NCI-H345 treated with DMSO at 0.1 percent for 48 hours (cell line): ENCODE results near the gene TYMP.
"Not testable (repeated sequence)": the region's sequence is repeated elsewhere in the genome, so short reads cannot be mapped to it uniquely, and the experiment has no call there.

Source experiments
- DNase-seq: peaks from one replicate; lab custom pipeline; 2025; ENCODE audit not compliant: unreplicated experiment; lab: John Stamatoyannopoulos, UW

TYMP gene

GRCh38 chr22:50524676-50525103, 5.1 kb downstream of the TYMP start:
- DNase-seq = no peak

- DNase-seq = no peak
Measured at GRCh38 chr22:50523806-50524675, 5.8 kb downstream of the TYMP start.

GRCh38 chr22:50523458-50523805, 6.4 kb downstream of the TYMP start:
- DNase-seq = no peak

GRCh38 chr22:50522806-50523438, 6.9 kb downstream of the TYMP start:
- DNase-seq = no peak

GRCh38 chr22:50522208-50522805, 7.5 kb downstream of the TYMP start:
- no peak for DNase-seq

- DNase-seq = no peak
Measured at GRCh38 chr22:50521710-50522109, 8.1 kb downstream of the TYMP start.

GRCh38 chr22:50520826-50521453, 8.9 kb downstream of the TYMP start:
- DNase-seq = no peak

- DNase-seq = not testable (repeated sequence)
Measured at GRCh38 chr22:50520184-50520583, 9.6 kb downstream of the TYMP start.

GRCh38 chr22:50519151-50519550, 10.7 kb downstream of the TYMP start:
- no peak for DNase-seq

- no peak for DNase-seq
Measured at GRCh38 chr22:50518606-50519005, 11.2 kb downstream of the TYMP start.

GRCh38 chr22:50517495-50518260, 12.1 kb downstream of the TYMP start:
- DNase-seq = no peak

GRCh38 chr22:50516891-50517290, 12.9 kb downstream of the TYMP start:
- DNase-seq = no peak

- DNase-seq = no peak
Measured at GRCh38 chr22:50516068-50516467, 13.7 kb downstream of the TYMP start.

- DNase-seq = no peak
Measured at GRCh38 chr22:50513175-50513574, 16.6 kb downstream of the TYMP start.

GRCh38 chr22:50508897-50509296, 20.9 kb downstream of the TYMP start:
- DNase-seq = no peak

GRCh38 chr22:50507991-50508884, 21.6 kb downstream of the TYMP start, which contains the start of gene NCAPH2:
Gene NCAPH2 (plus strand): TSS chr22:50508224. CDS start chr22:50508338, 114 bp downstream.
- DNase-seq = peak; percentile 69

- DNase-seq = peak; percentile 60
Measured at GRCh38 chr22:50507421-50507990, 22.3 kb downstream of the TYMP start, which contains the start of gene LMF2. Gene LMF2 (minus strand): TSS chr22:50507702. CDS start chr22:50507675, 27 bp downstream.

- no peak for DNase-seq
Measured at GRCh38 chr22:50506611-50507420, 23.0 kb downstream of the TYMP start.
